HepG2 (cell line): ENCODE data around the gene ACSF3. TPM values are rescaled to one million over a fixed set of nuclear protein-coding genes. Genes with fewer than 3 reads are reported as not detected.

ENCODE experiments used
- CAMTA2 ChIP-seq: sonication (generic); formaldehyde crosslinking; IDR thresholded peaks from 2 replicates; pipeline ENCODE4 v1.4.0; 2020; ENCODE audit warnings: mild to moderate bottlenecking, missing genetic modification reagents, borderline replicate concordance
- EEA1 ChIP-seq: sonication (generic); formaldehyde crosslinking; IDR thresholded peaks from 2 replicates; pipeline ENCODE4 v1.5.1; 2020; ENCODE audit warnings: mild to moderate bottlenecking, missing genetic modification reagents, borderline replicate concordance
- ERF ChIP-seq: IDR thresholded peaks from 2 replicates; pipeline ENCODE4 v1.6.1; 2018; ENCODE audit warnings: missing biosample characterization, missing genetic modification reagents
- KLF12 ChIP-seq: sonication (generic); formaldehyde crosslinking; IDR thresholded peaks from 2 replicates; pipeline ENCODE4 v1.4.0; 2020; ENCODE audit warnings: missing genetic modification reagents, borderline replicate concordance
- REPIN1 ChIP-seq: sonication (generic); formaldehyde crosslinking; IDR thresholded peaks from 2 replicates; pipeline ENCODE4 v1.8.0; 2022; ENCODE audit warnings: missing genetic modification reagents, low read depth, mild to moderate bottlenecking, borderline replicate concordance
- RXRB ChIP-seq: IDR thresholded peaks from 2 replicates; pipeline ENCODE4 v1.6.1; 2016; ENCODE audit warnings: borderline replicate concordance, missing genetic modification reagents, missing compliant biosample characterization
- SMAD9 ChIP-seq: sonication (generic); formaldehyde crosslinking; IDR thresholded peaks from 2 replicates; pipeline ENCODE4 v1.5.1; 2020; ENCODE audit warnings: mild to moderate bottlenecking, missing genetic modification reagents
- SP140L ChIP-seq: sonication (generic); formaldehyde crosslinking; IDR thresholded peaks from 2 replicates; pipeline ENCODE4 v1.4.0; 2020; ENCODE audit warnings: missing genetic modification reagents, borderline replicate concordance
- TCF7L2 ChIP-seq: IDR thresholded peaks from 2 replicates; pipeline ENCODE4 v1.6.1; 2011; ENCODE audit warnings: mild to moderate bottlenecking, low read depth, low read length, moderate library complexity
- TMF1 ChIP-seq: sonication (generic); formaldehyde crosslinking; IDR thresholded peaks from 2 replicates; pipeline ENCODE4 v1.8.1; 2022; ENCODE audit warnings: low read depth, missing genetic modification reagents
- ZMAT3 ChIP-seq: sonication (generic); formaldehyde crosslinking; conservative IDR thresholded peaks from 2 replicates; pipeline ENCODE4 v1.7.0; 2021; ENCODE audit warnings: missing genetic modification reagents
- ZNF230 ChIP-seq: sonication (generic); formaldehyde crosslinking; IDR thresholded peaks from 2 replicates; pipeline ENCODE4 v1.4.0; 2020; ENCODE audit warnings: mild to moderate bottlenecking, missing genetic modification reagents
- ZNF263 ChIP-seq: sonication (generic); formaldehyde crosslinking; IDR thresholded peaks from 2 replicates; pipeline ENCODE4 v1.4.0; 2020; ENCODE audit warnings: missing genetic modification reagents
- ZNF737 ChIP-seq: sonication (generic); formaldehyde crosslinking; IDR thresholded peaks from 2 replicates; pipeline ENCODE4 v1.5.0; 2020; ENCODE audit warnings: missing genetic modification reagents, mild to moderate bottlenecking, borderline replicate concordance
- ZNF782 ChIP-seq: sonication (generic); formaldehyde crosslinking; IDR thresholded peaks from 2 replicates; pipeline ENCODE4 v1.4.0; 2020; ENCODE audit warnings: missing genetic modification reagents, mild to moderate bottlenecking, borderline replicate concordance
- ZNF816 ChIP-seq: sonication (generic); formaldehyde crosslinking; IDR thresholded peaks from 2 replicates; pipeline ENCODE4 v1.8.0; 2022; ENCODE audit warnings: missing genetic modification reagents, mild to moderate bottlenecking, borderline replicate concordance
- polyA plus RNA-seq, 8 experiments: library from polyadenylated mRNA; depleted of rRNA in 3 of 8; stranded (reverse) in 7 of 8; unstranded in 1 of 8; fragments of >200 nt; fragmentation: Illumina TruSeq in 4 of 8; extraction: Trizol in 4 of 8; gene quantifications; 2 replicates each; pipeline versions ENCODE4 v1.2.1 to v1.2.3, GENCODE V29; 2011 to 2016; ENCODE audit warnings: low read depth in 4 of 8, missing spikeins in 1 of 8, mixed read lengths in 1 of 8; ENCODE audit not compliant: insufficient read depth in 1 of 8
- total RNA-seq, 5 experiments: library from RNA; depleted of rRNA; stranded (reverse); fragments of >200 nt; fragmentation: Illumina TruSeq; extraction: Trizol; gene quantifications; 2 replicates each; pipeline ENCODE4 v1.2.3, GENCODE V29; 2016; ENCODE audit warnings: low read depth in 1 of 5
- TF ChIP-seq, protein P1 (sequence below): sonication (generic); formaldehyde crosslinking; IDR thresholded peaks from 2 replicates; pipeline ENCODE4 v1.5.0; 2020; ENCODE audit warnings: missing genetic modification reagents, mild to moderate bottlenecking, borderline replicate concordance
- TF ChIP-seq, protein P2 (sequence below): sonication (generic); formaldehyde crosslinking; IDR thresholded peaks from 2 replicates; pipeline ENCODE4 v1.5.1; 2020; ENCODE audit warnings: mild to moderate bottlenecking, moderate library complexity, missing genetic modification reagents
- TF ChIP-seq, protein P3 (sequence below): sonication (generic); formaldehyde crosslinking; IDR thresholded peaks from 2 replicates; pipeline ENCODE4 v1.4.0; 2020; ENCODE audit warnings: missing genetic modification reagents
- TF ChIP-seq, protein P4 (sequence below): sonication (generic); formaldehyde crosslinking; IDR thresholded peaks from 2 replicates; pipeline ENCODE4 v1.5.0; 2020; ENCODE audit warnings: missing genetic modification reagents, mild to moderate bottlenecking, borderline replicate concordance
- TF ChIP-seq, protein P5 (sequence below): sonication (generic); formaldehyde crosslinking; IDR thresholded peaks from 2 replicates; pipeline ENCODE4 v1.5.0; 2020; ENCODE audit warnings: missing genetic modification reagents

Gene ACSF3
- total and polyA plus RNA-seq, 2 of the 13 experiments (the other 11 are each of a cell fraction or from before 2014, with no cell fraction given): 14.9 to 30.6 TPM

DNA sequence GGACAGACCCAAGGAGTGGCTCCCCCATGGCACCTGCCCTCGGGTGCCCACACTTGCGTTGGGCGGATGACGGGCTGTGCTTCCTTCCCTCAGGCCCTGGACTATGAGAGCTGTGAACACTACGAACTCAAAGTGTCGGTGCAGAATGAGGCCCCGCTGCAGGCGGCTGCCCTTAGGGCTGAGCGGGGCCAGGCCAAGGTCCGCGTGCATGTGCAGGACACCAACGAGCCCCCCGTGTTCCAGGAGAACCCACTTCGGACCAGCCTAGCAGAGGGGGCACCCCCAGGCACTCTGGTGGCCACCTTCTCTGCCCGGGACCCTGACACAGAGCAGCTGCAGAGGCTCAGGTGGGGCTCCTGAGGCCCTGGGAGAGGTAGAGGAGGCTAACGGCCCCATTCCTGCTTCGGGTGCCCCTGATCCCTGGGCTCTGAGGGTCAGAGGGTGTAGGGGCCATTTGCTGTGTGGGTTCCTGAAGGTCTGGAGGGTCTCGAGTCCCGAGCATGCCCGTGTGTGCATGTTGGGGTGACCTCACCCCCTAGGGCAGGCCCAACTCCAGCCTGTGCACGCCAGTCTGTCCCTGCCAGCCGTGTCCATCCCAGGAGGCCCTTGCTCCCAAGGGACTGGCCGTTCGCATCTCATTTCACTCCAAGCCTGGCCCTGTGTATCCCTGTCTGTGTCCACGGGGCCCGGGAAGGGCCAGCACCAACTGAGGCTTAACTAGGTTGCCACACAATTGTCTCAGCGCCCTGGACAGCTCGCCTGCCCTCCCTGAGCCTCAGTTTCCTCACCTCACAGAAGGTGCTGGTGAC, 96.7 kb downstream of the ACSF3 start (continued):
- TF ChIP-seq REPIN1 (CRISPR knock-in tag): no peak
- no peak for TF ChIP-seq KLF12 (CRISPR knock-in tag)
- no peak for TF ChIP-seq TMF1 (CRISPR knock-in tag)
- no peak for TF ChIP-seq EEA1 (CRISPR knock-in tag)
- TF ChIP-seq, protein P1, sequence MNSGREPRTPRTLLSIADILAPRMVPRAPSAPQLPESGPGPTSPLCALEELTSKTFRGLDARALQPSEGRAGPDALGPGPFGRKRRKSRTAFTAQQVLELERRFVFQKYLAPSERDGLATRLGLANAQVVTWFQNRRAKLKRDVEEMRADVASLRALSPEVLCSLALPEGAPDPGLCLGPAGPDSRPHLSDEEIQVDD (CRISPR knock-in tag): no peak
- TF ChIP-seq ZNF816 (CRISPR knock-in tag): no peak
- no peak for TF ChIP-seq ZNF782
- TF ChIP-seq, protein P2, sequence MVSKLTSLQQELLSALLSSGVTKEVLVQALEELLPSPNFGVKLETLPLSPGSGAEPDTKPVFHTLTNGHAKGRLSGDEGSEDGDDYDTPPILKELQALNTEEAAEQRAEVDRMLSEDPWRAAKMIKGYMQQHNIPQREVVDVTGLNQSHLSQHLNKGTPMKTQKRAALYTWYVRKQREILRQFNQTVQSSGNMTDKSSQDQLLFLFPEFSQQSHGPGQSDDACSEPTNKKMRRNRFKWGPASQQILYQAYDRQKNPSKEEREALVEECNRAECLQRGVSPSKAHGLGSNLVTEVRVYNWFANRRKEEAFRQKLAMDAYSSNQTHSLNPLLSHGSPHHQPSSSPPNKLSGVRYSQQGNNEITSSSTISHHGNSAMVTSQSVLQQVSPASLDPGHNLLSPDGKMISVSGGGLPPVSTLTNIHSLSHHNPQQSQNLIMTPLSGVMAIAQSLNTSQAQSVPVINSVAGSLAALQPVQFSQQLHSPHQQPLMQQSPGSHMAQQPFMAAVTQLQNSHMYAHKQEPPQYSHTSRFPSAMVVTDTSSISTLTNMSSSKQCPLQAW (CRISPR knock-in tag): no peak
- no peak for TF ChIP-seq ZNF737 (CRISPR knock-in tag)
- TF ChIP-seq SMAD9 (CRISPR knock-in tag): no peak
- TF ChIP-seq CAMTA2 (CRISPR knock-in tag): no peak; the same call in 1 of the 2 replicates
- no peak for TF ChIP-seq SP140L
- TF ChIP-seq ERF: no peak
- TF ChIP-seq, protein P3, sequence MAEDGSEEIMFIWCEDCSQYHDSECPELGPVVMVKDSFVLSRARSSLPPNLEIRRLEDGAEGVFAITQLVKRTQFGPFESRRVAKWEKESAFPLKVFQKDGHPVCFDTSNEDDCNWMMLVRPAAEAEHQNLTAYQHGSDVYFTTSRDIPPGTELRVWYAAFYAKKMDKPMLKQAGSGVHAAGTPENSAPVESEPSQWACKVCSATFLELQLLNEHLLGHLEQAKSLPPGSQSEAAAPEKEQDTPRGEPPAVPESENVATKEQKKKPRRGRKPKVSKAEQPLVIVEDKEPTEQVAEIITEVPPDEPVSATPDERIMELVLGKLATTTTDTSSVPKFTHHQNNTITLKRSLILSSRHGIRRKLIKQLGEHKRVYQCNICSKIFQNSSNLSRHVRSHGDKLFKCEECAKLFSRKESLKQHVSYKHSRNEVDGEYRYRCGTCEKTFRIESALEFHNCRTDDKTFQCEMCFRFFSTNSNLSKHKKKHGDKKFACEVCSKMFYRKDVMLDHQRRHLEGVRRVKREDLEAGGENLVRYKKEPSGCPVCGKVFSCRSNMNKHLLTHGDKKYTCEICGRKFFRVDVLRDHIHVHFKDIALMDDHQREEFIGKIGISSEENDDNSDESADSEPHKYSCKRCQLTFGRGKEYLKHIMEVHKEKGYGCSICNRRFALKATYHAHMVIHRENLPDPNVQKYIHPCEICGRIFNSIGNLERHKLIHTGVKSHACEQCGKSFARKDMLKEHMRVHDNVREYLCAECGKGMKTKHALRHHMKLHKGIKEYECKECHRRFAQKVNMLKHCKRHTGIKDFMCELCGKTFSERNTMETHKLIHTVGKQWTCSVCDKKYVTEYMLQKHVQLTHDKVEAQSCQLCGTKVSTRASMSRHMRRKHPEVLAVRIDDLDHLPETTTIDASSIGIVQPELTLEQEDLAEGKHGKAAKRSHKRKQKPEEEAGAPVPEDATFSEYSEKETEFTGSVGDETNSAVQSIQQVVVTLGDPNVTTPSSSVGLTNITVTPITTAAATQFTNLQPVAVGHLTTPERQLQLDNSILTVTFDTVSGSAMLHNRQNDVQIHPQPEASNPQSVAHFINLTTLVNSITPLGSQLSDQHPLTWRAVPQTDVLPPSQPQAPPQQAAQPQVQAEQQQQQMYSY (CRISPR knock-in tag): no peak
- no peak for TF ChIP-seq ZNF230
- TF ChIP-seq ZMAT3: no peak; the same call in 1 of the 2 replicates
- TF ChIP-seq, protein P4, sequence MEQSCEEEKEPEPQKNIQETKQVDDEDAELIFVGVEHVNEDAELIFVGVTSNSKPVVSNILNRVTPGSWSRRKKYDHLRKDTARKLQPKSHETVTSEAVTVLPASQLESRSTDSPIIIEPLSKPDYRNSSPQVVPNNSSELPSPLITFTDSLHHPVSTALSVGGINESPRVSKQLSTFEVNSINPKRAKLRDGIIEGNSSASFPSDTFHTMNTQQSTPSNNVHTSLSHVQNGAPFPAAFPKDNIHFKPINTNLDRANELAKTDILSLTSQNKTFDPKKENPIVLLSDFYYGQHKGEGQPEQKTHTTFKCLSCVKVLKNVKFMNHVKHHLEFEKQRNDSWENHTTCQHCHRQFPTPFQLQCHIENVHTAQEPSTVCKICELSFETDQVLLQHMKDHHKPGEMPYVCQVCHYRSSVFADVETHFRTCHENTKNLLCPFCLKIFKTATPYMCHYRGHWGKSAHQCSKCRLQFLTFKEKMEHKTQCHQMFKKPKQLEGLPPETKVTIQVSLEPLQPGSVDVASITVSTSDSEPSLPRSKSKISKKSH (CRISPR knock-in tag): no peak
- TF ChIP-seq ZNF263 (CRISPR knock-in tag): peak; percentile 50; the same call in 1 of the 2 replicates
- TF ChIP-seq TCF7L2: no peak
- TF ChIP-seq, protein P5, sequence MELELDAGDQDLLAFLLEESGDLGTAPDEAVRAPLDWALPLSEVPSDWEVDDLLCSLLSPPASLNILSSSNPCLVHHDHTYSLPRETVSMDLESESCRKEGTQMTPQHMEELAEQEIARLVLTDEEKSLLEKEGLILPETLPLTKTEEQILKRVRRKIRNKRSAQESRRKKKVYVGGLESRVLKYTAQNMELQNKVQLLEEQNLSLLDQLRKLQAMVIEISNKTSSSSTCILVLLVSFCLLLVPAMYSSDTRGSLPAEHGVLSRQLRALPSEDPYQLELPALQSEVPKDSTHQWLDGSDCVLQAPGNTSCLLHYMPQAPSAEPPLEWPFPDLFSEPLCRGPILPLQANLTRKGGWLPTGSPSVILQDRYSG: no peak
- TF ChIP-seq RXRB (CRISPR knock-in tag): no peak
